Glomerular endothelial cell (primary cell): ENCODE data around the gene UBE2U. TPM values are rescaled to one million over a fixed set of nuclear protein-coding genes. Genes with fewer than 3 reads are reported as not detected.
"Not testable (repeated sequence)": the region's sequence is repeated elsewhere in the genome, so short reads cannot be mapped to it uniquely, and the experiment has no call there.

Source experiments
- DNase-seq: peaks from one replicate; pipeline ENCODE4 v3.0.0-alpha.2; 2011; ENCODE audit warnings: low read depth, low spot score; ENCODE audit errors: extremely low read depth
- total RNA-seq: library from RNA; depleted of rRNA; stranded (reverse); fragments of >200 nt; gene quantifications from 2 replicates; pipeline ENCODE4 v1.2.3, GENCODE V29; 2015

The UBE2U gene
- total RNA-seq, 1 donor from 2014 or later, result not detected

GRCh38 chr1:64236541-64236954 is 33.1 kb downstream of the UBE2U start:
- no peak for DNase-seq

- not testable (repeated sequence) for DNase-seq
These were observed 36.1 kb downstream of the UBE2U start for GRCh38 chr1:64239519-64239918.

GRCh38 chr1:64240206-64240605 is 36.8 kb downstream of the UBE2U start:
- no peak for DNase-seq

GRCh38 chr1:64241069-64241468 is 37.6 kb downstream of the UBE2U start:
- no peak for DNase-seq

- no peak for DNase-seq
These were observed 39.7 kb downstream of the UBE2U start for GRCh38 chr1:64242895-64243756.

- DNase-seq, result no peak
These were observed 40.3 kb downstream of the UBE2U start for GRCh38 chr1:64243757-64244080.

GRCh38 chr1:64245495-64245894 is 42.1 kb downstream of the UBE2U start:
- no peak for DNase-seq

- no peak for DNase-seq
These were observed 43.0 kb downstream of the UBE2U start for GRCh38 chr1:64246294-64246917.

- no peak for DNase-seq
These were observed 44.6 kb downstream of the UBE2U start for GRCh38 chr1:64248065-64248464.

- DNase-seq, result not testable (repeated sequence)
These were observed 47.0 kb downstream of the UBE2U start for GRCh38 chr1:64250472-64250871.

GRCh38 chr1:64251971-64252370 is 48.5 kb downstream of the UBE2U start:
- no peak for DNase-seq

- not testable (repeated sequence) for DNase-seq
These were observed 53.8 kb downstream of the UBE2U start for GRCh38 chr1:64257233-64257632.

- DNase-seq, result not testable (repeated sequence)
These were observed 55.0 kb downstream of the UBE2U start for GRCh38 chr1:64258444-64258843.

- DNase-seq, result no peak
These were observed 59.9 kb downstream of the UBE2U start for GRCh38 chr1:64263335-64263734.

GRCh38 chr1:64263856-64264255 is 60.4 kb downstream of the UBE2U start:
- no peak for DNase-seq

- DNase-seq, result no peak
These were observed 61.7 kb downstream of the UBE2U start for GRCh38 chr1:64265141-64265540.

GRCh38 chr1:64266991-64267390 is 63.6 kb downstream of the UBE2U start:
- DNase-seq, result no peak

GRCh38 chr1:64268653-64269557 is 65.5 kb downstream of the UBE2U start:
- DNase-seq, result peak; percentile 77

GRCh38 chr1:64269558-64269884 is 66.1 kb downstream of the UBE2U start:
- no peak for DNase-seq

GRCh38 chr1:64280001-64280400 is 76.6 kb downstream of the UBE2U start:
- no peak for DNase-seq

GRCh38 chr1:64282351-64282750 is 78.9 kb downstream of the UBE2U start:
- no peak for DNase-seq
